ENCODE results near the gene TCHP.
"Not testable (repeated sequence)": the region's sequence is repeated elsewhere in the genome, so short reads cannot be mapped to it uniquely, and the experiment has no call there.

TCHP gene

GRCh38 chr12:109927622-109928021 lies 27.5 kb downstream of the TCHP start:
- Histone ChIP-seq H3K36me3 (replicated peaks in 1 of 2; ENCODE audit: control insufficient read depth in 2 of 2, insufficient read depth in 2 of 2, low read length in 2 of 2) (peaks cover 7 to 34% of the 10 kb centered on the region in 2 donors), H3K4ac (ENCODE audit: low read length) (no peak overlapping the region), H2BK15ac (ENCODE audit: low read length) (no peak overlapping the region), H3K4me3 (ENCODE audit: low read length in 2 of 2) (no peak overlapping the region), H3K4me2 (ENCODE audit: insufficient read depth, low read length, poor library complexity, severe bottlenecking) (no peak overlapping the region), H3K9me3 (replicated peaks in 1 of 2; ENCODE audit: control insufficient read depth in 2 of 2, insufficient read depth in 1 of 2, low read depth in 1 of 2, low read length in 2 of 2) (no peaks in the 10 kb centered on the region), H3K4me1 (ENCODE audit: control insufficient read depth in 2 of 2, insufficient read depth in 1 of 2, low read depth in 1 of 2, low read length in 2 of 2) (peaks cover 0 to 2% of the 10 kb centered on the region in 2 donors), H2BK5ac (ENCODE audit: low read length) (no peak overlapping the region), H4K91ac (ENCODE audit: low read depth, low read length, poor library complexity) (no peak overlapping the region), H3K18ac (ENCODE audit: low read length) (no peak overlapping the region), H3K9ac (ENCODE audit: low read depth, low read length, poor library complexity) (no peak overlapping the region), H4K8ac (ENCODE audit: low read depth, low read length) (no peak overlapping the region), H3K27me3 (ENCODE audit: control insufficient read depth in 3 of 3, insufficient read depth in 3 of 3, low read depth in 1 of 3, low read length in 3 of 3) (peaks cover 0 to 2% (median 0%) of the 10 kb centered on the region in 3 experiments), H3K79me1 (ENCODE audit: low read depth, low read length) (peaks cover 3% of the 10 kb centered on the region), H2BK12ac (ENCODE audit: low read length) (no peak overlapping the region), H2BK120ac (ENCODE audit: low read depth, low read length) (no peak overlapping the region), H2AFZ (ENCODE audit: low read length) (no peak overlapping the region), H3K27ac (replicated peaks; ENCODE audit: low read length) (no peak overlapping the region), H3K14ac (ENCODE audit: low read length) (no peak overlapping the region), H2AK5ac (ENCODE audit: low read depth, low read length) (no peak overlapping the region), H3K23ac (ENCODE audit: low read depth, low read length, poor library complexity) (no peak overlapping the region)
- no CpG with 5 or more reads among the region's 8 CpGs for WGBS, 2 donors (ENCODE audit: extremely low coverage in 2 of 2, insufficient read length in 2 of 2, insufficient replicate concordance in 1 of 2)
- no peak for DNase-seq (ENCODE audit: low spot score)

GRCh38 chr12:109928058-109928656 lies 28.1 kb downstream of the TCHP start:
- Histone ChIP-seq H3K9ac (ENCODE audit: low read depth, low read length, poor library complexity) (no peak overlapping the region), H2BK15ac (ENCODE audit: low read length) (no peak overlapping the region), H3K4me1 (ENCODE audit: control insufficient read depth in 2 of 2, insufficient read depth in 1 of 2, low read depth in 1 of 2, low read length in 2 of 2) (no peaks in the 10 kb centered on the region), H2BK12ac (ENCODE audit: low read length) (no peak overlapping the region), H3K9me3 (replicated peaks in 1 of 2; ENCODE audit: control insufficient read depth in 2 of 2, insufficient read depth in 1 of 2, low read depth in 1 of 2, low read length in 2 of 2) (no peaks in the 10 kb centered on the region), H3K27me3 (ENCODE audit: control insufficient read depth in 3 of 3, insufficient read depth in 3 of 3, low read depth in 1 of 3, low read length in 3 of 3) (peaks cover 0 to 2% (median 0%) of the 10 kb centered on the region in 3 experiments), H2BK5ac (ENCODE audit: low read length) (no peak overlapping the region), H3K36me3 (replicated peaks in 1 of 2; ENCODE audit: control insufficient read depth in 2 of 2, insufficient read depth in 2 of 2, low read length in 2 of 2) (peaks cover 10 to 39% of the 10 kb centered on the region in 2 donors), H2AFZ (ENCODE audit: low read length) (no peak overlapping the region), H3K4ac (ENCODE audit: low read length) (no peak overlapping the region), H3K14ac (ENCODE audit: low read length) (no peak overlapping the region), H3K79me1 (ENCODE audit: low read depth, low read length) (peaks cover 3% of the 10 kb centered on the region), H4K91ac (ENCODE audit: low read depth, low read length, poor library complexity) (no peak overlapping the region), H3K18ac (ENCODE audit: low read length) (peak overlapping the region; percentile 13), H2AK5ac (ENCODE audit: low read depth, low read length) (no peak overlapping the region), H2BK120ac (ENCODE audit: low read depth, low read length) (no peak overlapping the region), H3K27ac (replicated peaks; ENCODE audit: low read length) (no peak overlapping the region), H3K4me2 (ENCODE audit: insufficient read depth, low read length, poor library complexity, severe bottlenecking) (no peak overlapping the region), H4K8ac (ENCODE audit: low read depth, low read length) (no peak overlapping the region), H3K23ac (ENCODE audit: low read depth, low read length, poor library complexity) (no peak overlapping the region), H3K4me3 (ENCODE audit: low read length in 2 of 2) (no peak overlapping the region)
- DNase-seq (ENCODE audit: low spot score), result no peak
- no CpG with 5 or more reads among the region's 12 CpGs for WGBS, 2 donors (ENCODE audit: extremely low coverage in 2 of 2, insufficient read length in 2 of 2, insufficient replicate concordance in 1 of 2)

- peaks cover 10 to 51% of the 10 kb centered on the region in 2 donors for H3K36me3 ChIP-seq (replicated peaks in 1 of 2; ENCODE audit: control insufficient read depth in 2 of 2, insufficient read depth in 2 of 2, low read length in 2 of 2)
- H4K91ac ChIP-seq (ENCODE audit: low read depth, low read length, poor library complexity); H3K4me2 ChIP-seq (ENCODE audit: insufficient read depth, low read length, poor library complexity, severe bottlenecking); H2AK5ac ChIP-seq (ENCODE audit: low read depth, low read length); H2BK15ac ChIP-seq (ENCODE audit: low read length); H3K4me1 ChIP-seq (ENCODE audit: control insufficient read depth in 2 of 2, insufficient read depth in 1 of 2, low read depth in 1 of 2, low read length in 2 of 2); H3K9ac ChIP-seq (ENCODE audit: low read depth, low read length, poor library complexity); H3K79me1 ChIP-seq (ENCODE audit: low read depth, low read length); H2AFZ ChIP-seq (ENCODE audit: low read length); H3K27me3 ChIP-seq (ENCODE audit: control insufficient read depth in 3 of 3, insufficient read depth in 3 of 3, low read depth in 1 of 3, low read length in 3 of 3); H2BK120ac ChIP-seq (ENCODE audit: low read depth, low read length); H2BK5ac ChIP-seq (ENCODE audit: low read length); H3K14ac ChIP-seq (ENCODE audit: low read length); H3K27ac ChIP-seq (replicated peaks; ENCODE audit: low read length); H3K23ac ChIP-seq (ENCODE audit: low read depth, low read length, poor library complexity); H2BK12ac ChIP-seq (ENCODE audit: low read length); H3K4ac ChIP-seq (ENCODE audit: low read length); DNase-seq (ENCODE audit: low spot score); H3K9me3 ChIP-seq (replicated peaks in 1 of 2; ENCODE audit: control insufficient read depth in 2 of 2, insufficient read depth in 1 of 2, low read depth in 1 of 2, low read length in 2 of 2); H4K8ac ChIP-seq (ENCODE audit: low read depth, low read length); H3K18ac ChIP-seq (ENCODE audit: low read length); H3K4me3 ChIP-seq (ENCODE audit: low read length in 2 of 2): not testable (repeated sequence)
- no CpG with 5 or more reads among the region's 14 CpGs for WGBS, 2 donors (ENCODE audit: extremely low coverage in 2 of 2, insufficient read length in 2 of 2, insufficient replicate concordance in 1 of 2)
Measured at GRCh38 chr12:109929326-109929725, 29.3 kb downstream of the TCHP start.

GRCh38 chr12:109930028-109930800 lies 30.1 kb downstream of the TCHP start:
- WGBS, 2 donors (ENCODE audit: extremely low coverage in 2 of 2, insufficient read length in 2 of 2, insufficient replicate concordance in 1 of 2), result no CpG with 5 or more reads among the region's 16 CpGs
- DNase-seq (ENCODE audit: low spot score), result no peak

More at GRCh38 chr12:109930028-109930800, 30.1 kb downstream of the TCHP start:
- Histone ChIP-seq H2AFZ (ENCODE audit: low read length) (no peak overlapping the region), H3K23ac (ENCODE audit: low read depth, low read length, poor library complexity) (no peak overlapping the region), H2BK15ac (ENCODE audit: low read length) (no peak overlapping the region), H3K18ac (ENCODE audit: low read length) (no peak overlapping the region), H2BK5ac (ENCODE audit: low read length) (no peak overlapping the region), H4K8ac (ENCODE audit: low read depth, low read length) (no peak overlapping the region), H3K9me3 (replicated peaks in 1 of 2; ENCODE audit: control insufficient read depth in 2 of 2, insufficient read depth in 1 of 2, low read depth in 1 of 2, low read length in 2 of 2) (no peaks in the 10 kb centered on the region), H3K4me2 (ENCODE audit: insufficient read depth, low read length, poor library complexity, severe bottlenecking) (no peak overlapping the region), H3K27ac (replicated peaks; ENCODE audit: low read length) (no peak overlapping the region), H3K79me1 (ENCODE audit: low read depth, low read length) (peaks cover 3% of the 10 kb centered on the region), H4K91ac (ENCODE audit: low read depth, low read length, poor library complexity) (no peak overlapping the region), H3K9ac (ENCODE audit: low read depth, low read length, poor library complexity) (no peak overlapping the region), H3K14ac (ENCODE audit: low read length) (no peak overlapping the region), H3K27me3 (ENCODE audit: control insufficient read depth in 3 of 3, insufficient read depth in 3 of 3, low read depth in 1 of 3, low read length in 3 of 3) (peaks cover 0 to 2% (median 0%) of the 10 kb centered on the region in 3 experiments), H3K36me3 (replicated peaks in 1 of 2; ENCODE audit: control insufficient read depth in 2 of 2, insufficient read depth in 2 of 2, low read length in 2 of 2) (peaks cover 10 to 57% of the 10 kb centered on the region in 2 donors), H2BK120ac (ENCODE audit: low read depth, low read length) (no peak overlapping the region), H3K4me1 (ENCODE audit: control insufficient read depth in 2 of 2, insufficient read depth in 1 of 2, low read depth in 1 of 2, low read length in 2 of 2) (no peaks in the 10 kb centered on the region), H2BK12ac (ENCODE audit: low read length) (no peak overlapping the region), H2AK5ac (ENCODE audit: low read depth, low read length) (no peak overlapping the region), H3K4ac (ENCODE audit: low read length) (no peak overlapping the region), H3K4me3 (ENCODE audit: low read length in 2 of 2) (no peak overlapping the region)
